Gastrocnemius medialis (tissue), 4 donors: Measurements from ENCODE around the gene ALX4.

ENCODE experiments used
- POLR2A ChIP-seq, 2 donors: fragments of 450-650 bp; IDR thresholded peaks; one replicate each; pipeline ENCODE4 v1.6.1; 2017; ENCODE audit warnings: antibody characterized with exemption in 2 of 2, mild to moderate bottlenecking in 2 of 2, moderate library complexity in 2 of 2
- TF ChIP-seq, protein P1 (sequence below), 5 experiments: fragments of 450-650 bp in 3 of 5; fragments of 200-600 bp in 2 of 5; sonication (generic) in 2 of 5; IDR thresholded peaks in 4 of 5; conservative IDR thresholded peaks in 1 of 5; 1 replicate in 4 of 5; 2 replicates in 1 of 5; pipeline ENCODE4 v1.5.1; 2016 to 2019; ENCODE audit warnings: antibody characterized with exemption in 5 of 5, mild to moderate bottlenecking in 3 of 5, moderate library complexity in 3 of 5

- TF ChIP-seq POLR2A (IDR thresholded peaks at IDR 0.05) = no peak
- TF ChIP-seq, protein P1, sequence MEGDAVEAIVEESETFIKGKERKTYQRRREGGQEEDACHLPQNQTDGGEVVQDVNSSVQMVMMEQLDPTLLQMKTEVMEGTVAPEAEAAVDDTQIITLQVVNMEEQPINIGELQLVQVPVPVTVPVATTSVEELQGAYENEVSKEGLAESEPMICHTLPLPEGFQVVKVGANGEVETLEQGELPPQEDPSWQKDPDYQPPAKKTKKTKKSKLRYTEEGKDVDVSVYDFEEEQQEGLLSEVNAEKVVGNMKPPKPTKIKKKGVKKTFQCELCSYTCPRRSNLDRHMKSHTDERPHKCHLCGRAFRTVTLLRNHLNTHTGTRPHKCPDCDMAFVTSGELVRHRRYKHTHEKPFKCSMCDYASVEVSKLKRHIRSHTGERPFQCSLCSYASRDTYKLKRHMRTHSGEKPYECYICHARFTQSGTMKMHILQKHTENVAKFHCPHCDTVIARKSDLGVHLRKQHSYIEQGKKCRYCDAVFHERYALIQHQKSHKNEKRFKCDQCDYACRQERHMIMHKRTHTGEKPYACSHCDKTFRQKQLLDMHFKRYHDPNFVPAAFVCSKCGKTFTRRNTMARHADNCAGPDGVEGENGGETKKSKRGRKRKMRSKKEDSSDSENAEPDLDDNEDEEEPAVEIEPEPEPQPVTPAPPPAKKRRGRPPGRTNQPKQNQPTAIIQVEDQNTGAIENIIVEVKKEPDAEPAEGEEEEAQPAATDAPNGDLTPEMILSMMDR (IDR thresholded peaks at IDR 0.05 in 4 of 5, conservative IDR thresholded peaks at IDR 0.05 in 1 of 5) = no peak
These were observed 30.5 kb downstream of the ALX4 start for GRCh38 chr11:44279483-44279882.
